ENCODE measurements around the gene CMTM4.
"Not testable (repeated sequence)": the region's sequence is repeated elsewhere in the genome, so short reads cannot be mapped to it uniquely, and the experiment has no call there.

Gene CMTM4

GRCh38 chr16:66598111-66598510 lies 98.4 kb downstream of the CMTM4 start:
- no peak overlapping the region for H3K9ac ChIP-seq (ENCODE audit: low read depth, low read length, poor library complexity)
- WGBS, 2 donors (ENCODE audit: extremely low coverage in 2 of 2, insufficient read length in 2 of 2, insufficient replicate concordance in 1 of 2), result no CpG with 5 or more reads among the region's 3 CpGs

GRCh38 chr16:66596986-66597848 lies 99.3 kb downstream of the CMTM4 start:
- Histone ChIP-seq H3K18ac (ENCODE audit: low read length) (no peak overlapping the region), H2BK5ac (ENCODE audit: low read length) (no peak overlapping the region), H3K36me3 (replicated peaks in 1 of 2; ENCODE audit: control insufficient read depth in 2 of 2, insufficient read depth in 2 of 2, low read length in 2 of 2) (no peaks in the 10 kb centered on the region), H3K9me3 (replicated peaks in 1 of 2; ENCODE audit: control insufficient read depth in 2 of 2, insufficient read depth in 1 of 2, low read depth in 1 of 2, low read length in 2 of 2) (no peaks in the 10 kb centered on the region), H2AK5ac (ENCODE audit: low read depth, low read length) (no peak overlapping the region), H3K4ac (ENCODE audit: low read length) (no peak overlapping the region), H3K4me1 (ENCODE audit: control insufficient read depth in 2 of 2, insufficient read depth in 1 of 2, low read depth in 1 of 2, low read length in 2 of 2) (no peaks in the 10 kb centered on the region), H2BK120ac (ENCODE audit: low read depth, low read length) (no peak overlapping the region), H3K9ac (ENCODE audit: low read depth, low read length, poor library complexity) (no peak overlapping the region), H4K8ac (ENCODE audit: low read depth, low read length) (no peak overlapping the region), H2AFZ (ENCODE audit: low read length) (no peak overlapping the region), H4K91ac (ENCODE audit: low read depth, low read length, poor library complexity) (no peak overlapping the region), H2BK12ac (ENCODE audit: low read length) (no peak overlapping the region), H3K79me1 (ENCODE audit: low read depth, low read length) (no peaks in the 10 kb centered on the region), H3K4me2 (ENCODE audit: insufficient read depth, low read length, poor library complexity, severe bottlenecking) (no peak overlapping the region), H3K14ac (ENCODE audit: low read length) (no peak overlapping the region), H3K4me3 (ENCODE audit: low read length in 2 of 2) (no peak overlapping the region), H3K27ac (replicated peaks; ENCODE audit: low read length) (no peak overlapping the region), H3K23ac (ENCODE audit: low read depth, low read length, poor library complexity) (no peak overlapping the region), H2BK15ac (ENCODE audit: low read length) (no peak overlapping the region), H3K27me3 (ENCODE audit: control insufficient read depth in 3 of 3, insufficient read depth in 3 of 3, low read depth in 1 of 3, low read length in 3 of 3) (no peaks in the 10 kb centered on the region)
- no CpG with 5 or more reads among the region's 5 CpGs for whole genome bisulfite sequencing, 2 donors (ENCODE audit: extremely low coverage in 2 of 2, insufficient read length in 2 of 2, insufficient replicate concordance in 1 of 2)
- no peak for DNase-seq (ENCODE audit: low spot score)

More at GRCh38 chr16:66598111-66598510, 98.4 kb downstream of the CMTM4 start:
- H3K4me1 ChIP-seq (ENCODE audit: control insufficient read depth in 2 of 2, insufficient read depth in 1 of 2, low read depth in 1 of 2, low read length in 2 of 2), result no peaks in the 10 kb centered on the region
- H3K27me3 ChIP-seq (ENCODE audit: control insufficient read depth in 3 of 3, insufficient read depth in 3 of 3, low read depth in 1 of 3, low read length in 3 of 3), result no peaks in the 10 kb centered on the region
- H3K4me3 ChIP-seq (ENCODE audit: low read length in 2 of 2), result no peak overlapping the region
- H3K18ac ChIP-seq (ENCODE audit: low read length), result no peak overlapping the region
- H3K27ac ChIP-seq (replicated peaks; ENCODE audit: low read length), result no peak overlapping the region
- H2AFZ ChIP-seq (ENCODE audit: low read length), result no peak overlapping the region
- H2AK5ac ChIP-seq (ENCODE audit: low read depth, low read length), result no peak overlapping the region
- H4K91ac ChIP-seq (ENCODE audit: low read depth, low read length, poor library complexity), result no peak overlapping the region
- no peaks in the 10 kb centered on the region for H3K36me3 ChIP-seq (replicated peaks in 1 of 2; ENCODE audit: control insufficient read depth in 2 of 2, insufficient read depth in 2 of 2, low read length in 2 of 2)
- H2BK12ac ChIP-seq (ENCODE audit: low read length), result no peak overlapping the region
- H2BK15ac ChIP-seq (ENCODE audit: low read length), result no peak overlapping the region
- no peak overlapping the region for H3K23ac ChIP-seq (ENCODE audit: low read depth, low read length, poor library complexity)
- no peak overlapping the region for H3K4me2 ChIP-seq (ENCODE audit: insufficient read depth, low read length, poor library complexity, severe bottlenecking)
- H3K14ac ChIP-seq (ENCODE audit: low read length), result no peak overlapping the region
- no peaks in the 10 kb centered on the region for H3K79me1 ChIP-seq (ENCODE audit: low read depth, low read length)
- H4K8ac ChIP-seq (ENCODE audit: low read depth, low read length), result no peak overlapping the region
- no peak for DNase-seq (ENCODE audit: low spot score)
- H3K4ac ChIP-seq (ENCODE audit: low read length), result no peak overlapping the region
- H2BK5ac ChIP-seq (ENCODE audit: low read length), result no peak overlapping the region
- no peaks in the 10 kb centered on the region for H3K9me3 ChIP-seq (replicated peaks in 1 of 2; ENCODE audit: control insufficient read depth in 2 of 2, insufficient read depth in 1 of 2, low read depth in 1 of 2, low read length in 2 of 2)
- no peak overlapping the region for H2BK120ac ChIP-seq (ENCODE audit: low read depth, low read length)

- H3K79me1 ChIP-seq (ENCODE audit: low read depth, low read length); H3K4ac ChIP-seq (ENCODE audit: low read length); H3K27me3 ChIP-seq (ENCODE audit: control insufficient read depth in 3 of 3, insufficient read depth in 3 of 3, low read depth in 1 of 3, low read length in 3 of 3); H2AK5ac ChIP-seq (ENCODE audit: low read depth, low read length); H3K14ac ChIP-seq (ENCODE audit: low read length); H2AFZ ChIP-seq (ENCODE audit: low read length); DNase-seq (ENCODE audit: low spot score); H3K9me3 ChIP-seq (replicated peaks in 1 of 2; ENCODE audit: control insufficient read depth in 2 of 2, insufficient read depth in 1 of 2, low read depth in 1 of 2, low read length in 2 of 2); H3K4me3 ChIP-seq (ENCODE audit: low read length in 2 of 2); H3K18ac ChIP-seq (ENCODE audit: low read length); H4K91ac ChIP-seq (ENCODE audit: low read depth, low read length, poor library complexity); H2BK5ac ChIP-seq (ENCODE audit: low read length); H3K27ac ChIP-seq (replicated peaks; ENCODE audit: low read length); H3K4me1 ChIP-seq (ENCODE audit: control insufficient read depth in 2 of 2, insufficient read depth in 1 of 2, low read depth in 1 of 2, low read length in 2 of 2); H3K9ac ChIP-seq (ENCODE audit: low read depth, low read length, poor library complexity); H3K23ac ChIP-seq (ENCODE audit: low read depth, low read length, poor library complexity); H2BK15ac ChIP-seq (ENCODE audit: low read length); H4K8ac ChIP-seq (ENCODE audit: low read depth, low read length); H2BK120ac ChIP-seq (ENCODE audit: low read depth, low read length); H3K36me3 ChIP-seq (replicated peaks in 1 of 2; ENCODE audit: control insufficient read depth in 2 of 2, insufficient read depth in 2 of 2, low read length in 2 of 2); H3K4me2 ChIP-seq (ENCODE audit: insufficient read depth, low read length, poor library complexity, severe bottlenecking); H2BK12ac ChIP-seq (ENCODE audit: low read length): not testable (repeated sequence)
- no CpG with 5 or more reads among the region's 4 CpGs for WGBS, 2 donors (ENCODE audit: extremely low coverage in 2 of 2, insufficient read length in 2 of 2, insufficient replicate concordance in 1 of 2)
These were observed 100.0 kb downstream of the CMTM4 start for GRCh38 chr16:66596559-66596958.

- H3K23ac ChIP-seq (ENCODE audit: low read depth, low read length, poor library complexity), result no peak overlapping the region
- H3K14ac ChIP-seq (ENCODE audit: low read length), result no peak overlapping the region
- no peak overlapping the region for H2AK5ac ChIP-seq (ENCODE audit: low read depth, low read length)
- H3K27ac ChIP-seq (replicated peaks; ENCODE audit: low read length), result no peak overlapping the region
- H3K9ac ChIP-seq (ENCODE audit: low read depth, low read length, poor library complexity), result no peak overlapping the region
- no peak overlapping the region for H3K4me2 ChIP-seq (ENCODE audit: insufficient read depth, low read length, poor library complexity, severe bottlenecking)
- H3K4ac ChIP-seq (ENCODE audit: low read length), result no peak overlapping the region
- no peaks in the 10 kb centered on the region for H3K9me3 ChIP-seq (replicated peaks in 1 of 2; ENCODE audit: control insufficient read depth in 2 of 2, insufficient read depth in 1 of 2, low read depth in 1 of 2, low read length in 2 of 2)
- no peak overlapping the region for H3K4me3 ChIP-seq (ENCODE audit: low read length in 2 of 2)
- no peaks in the 10 kb centered on the region for H3K4me1 ChIP-seq (ENCODE audit: control insufficient read depth in 2 of 2, insufficient read depth in 1 of 2, low read depth in 1 of 2, low read length in 2 of 2)
- no peak overlapping the region for H2BK15ac ChIP-seq (ENCODE audit: low read length)
- no peak overlapping the region for H2BK120ac ChIP-seq (ENCODE audit: low read depth, low read length)
- H3K27me3 ChIP-seq (ENCODE audit: control insufficient read depth in 3 of 3, insufficient read depth in 3 of 3, low read depth in 1 of 3, low read length in 3 of 3), result no peaks in the 10 kb centered on the region
- DNase-seq (ENCODE audit: low spot score), result no peak
- no peaks in the 10 kb centered on the region for H3K79me1 ChIP-seq (ENCODE audit: low read depth, low read length)
- whole genome bisulfite sequencing, 2 donors (ENCODE audit: extremely low coverage in 2 of 2, insufficient read length in 2 of 2, insufficient replicate concordance in 1 of 2), result no CpG with 5 or more reads among the region's 7 CpGs
- no peak overlapping the region for H2BK12ac ChIP-seq (ENCODE audit: low read length)
- H4K91ac ChIP-seq (ENCODE audit: low read depth, low read length, poor library complexity), result no peak overlapping the region
- H3K18ac ChIP-seq (ENCODE audit: low read length), result no peak overlapping the region
- H2BK5ac ChIP-seq (ENCODE audit: low read length), result no peak overlapping the region
- H3K36me3 ChIP-seq (replicated peaks in 1 of 2; ENCODE audit: control insufficient read depth in 2 of 2, insufficient read depth in 2 of 2, low read length in 2 of 2), result no peaks in the 10 kb centered on the region
- no peak overlapping the region for H4K8ac ChIP-seq (ENCODE audit: low read depth, low read length)
- no peak overlapping the region for H2AFZ ChIP-seq (ENCODE audit: low read length)
These were observed 101.8 kb downstream of the CMTM4 start for GRCh38 chr16:66594739-66595138.

All from neuronal stem cell (in vitro differentiated cells).